ENCODE measurements around the gene TLE1.

The TLE1 gene

DNA sequence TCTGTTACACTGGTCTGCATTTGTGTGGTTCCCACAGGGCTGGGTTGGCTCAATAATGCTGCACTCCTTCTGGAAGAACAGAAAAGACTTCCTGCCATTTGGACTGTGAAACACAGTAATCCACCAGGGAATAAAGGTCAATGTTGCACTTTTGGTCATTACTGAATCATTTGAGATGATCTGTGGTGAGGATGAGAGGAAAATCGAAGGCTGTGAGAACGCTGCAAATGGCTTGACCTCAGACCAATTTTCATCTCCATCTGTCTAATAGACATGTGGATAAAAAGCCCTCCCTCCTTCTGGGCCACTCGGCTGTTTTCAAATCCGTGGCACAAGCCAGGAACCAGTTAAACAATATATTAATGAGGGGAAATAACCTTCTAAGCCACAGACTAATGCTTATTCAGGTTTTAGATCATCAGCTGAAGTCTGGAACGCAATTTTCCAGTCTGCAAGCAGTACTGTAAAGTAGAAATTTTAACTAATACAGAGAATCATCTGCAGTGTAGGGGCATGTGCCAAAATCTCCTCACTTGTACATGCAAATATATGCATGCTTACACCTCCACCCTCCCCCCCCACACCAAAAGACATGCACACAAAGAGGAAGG is 20.2 kb downstream of the TLE1 start:
- Histone ChIP-seq H3K36me3 (ENCODE audit: insufficient read depth, low read length) (no peaks in the 10 kb centered on the region), H3K4me1 (ENCODE audit: control insufficient read depth, insufficient read depth, low read length) (no peaks in the 10 kb centered on the region), H3K4me2 (ENCODE audit: low read length) (no peak overlapping the region), H3K9me3 (replicated peaks; ENCODE audit: low read length) (no peaks in the 10 kb centered on the region), H3K27me3 (ENCODE audit: control insufficient read depth, insufficient read depth, low read length) (no peaks in the 10 kb centered on the region), H3K4me3 (ENCODE audit: low read length) (no peak overlapping the region), H3K9ac (ENCODE audit: low read depth, low read length) (no peak overlapping the region)

DNA sequence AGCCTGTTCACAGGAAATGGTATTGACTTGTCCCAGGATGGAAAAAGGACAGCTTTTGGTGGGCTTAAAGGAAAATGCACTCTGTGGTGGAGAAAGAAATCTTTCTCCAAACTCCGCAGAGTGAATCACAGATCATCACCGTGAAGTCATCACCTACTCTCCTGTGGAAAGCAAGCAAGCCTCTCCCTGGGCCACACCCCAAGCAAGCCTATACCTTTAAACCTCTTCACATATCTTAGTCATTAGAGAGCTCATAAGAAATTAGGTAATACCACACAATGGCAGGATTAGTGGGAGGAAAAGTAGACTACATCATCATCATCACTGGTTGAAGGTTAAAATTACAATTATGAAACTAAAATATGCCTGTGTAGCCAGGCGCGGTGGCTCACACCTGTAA is 23.2 kb downstream of the TLE1 start:
- Histone ChIP-seq H3K4me2 (ENCODE audit: low read length) (no peak overlapping the region), H3K36me3 (ENCODE audit: insufficient read depth, low read length) (no peaks in the 10 kb centered on the region), H3K9ac (ENCODE audit: low read depth, low read length) (no peak overlapping the region), H3K27me3 (ENCODE audit: control insufficient read depth, insufficient read depth, low read length) (no peaks in the 10 kb centered on the region), H3K9me3 (replicated peaks; ENCODE audit: low read length) (no peaks in the 10 kb centered on the region), H3K4me1 (ENCODE audit: control insufficient read depth, insufficient read depth, low read length) (no peaks in the 10 kb centered on the region), H3K4me3 (ENCODE audit: low read length) (no peak overlapping the region)

DNA sequence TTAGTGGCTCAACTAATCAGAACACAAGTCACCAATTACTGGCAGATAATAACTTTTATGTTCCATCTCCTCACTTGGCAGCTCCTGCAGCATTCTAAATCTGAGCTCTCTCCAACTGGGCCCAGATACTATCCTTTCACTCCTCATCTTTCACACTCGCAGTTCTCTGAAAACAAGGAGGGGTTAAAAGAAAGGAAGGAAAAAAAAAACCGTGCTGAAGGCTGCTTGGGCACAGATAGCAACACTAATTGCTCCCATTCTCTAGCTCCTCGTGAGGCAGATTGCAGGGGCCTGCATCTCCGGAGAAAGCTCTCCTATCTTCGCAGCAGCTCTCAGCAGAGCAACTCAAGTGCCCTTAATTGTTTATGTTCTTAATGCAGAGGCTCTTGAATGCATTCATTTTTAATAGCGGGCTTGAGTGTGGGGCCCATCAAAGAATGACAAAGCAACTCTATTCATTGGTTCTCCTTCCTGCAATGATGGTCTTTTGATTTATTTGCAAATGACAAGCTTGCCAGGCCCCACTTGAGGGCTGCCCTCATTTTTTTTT is 23.9 kb downstream of the TLE1 start:
- Histone ChIP-seq H3K9ac (ENCODE audit: low read depth, low read length) (no peak overlapping the region), H3K4me3 (ENCODE audit: low read length) (no peak overlapping the region), H3K4me2 (ENCODE audit: low read length) (no peak overlapping the region), H3K4me1 (ENCODE audit: control insufficient read depth, insufficient read depth, low read length) (no peaks in the 10 kb centered on the region), H3K9me3 (replicated peaks; ENCODE audit: low read length) (no peaks in the 10 kb centered on the region), H3K27me3 (ENCODE audit: control insufficient read depth, insufficient read depth, low read length) (no peaks in the 10 kb centered on the region), H3K36me3 (ENCODE audit: insufficient read depth, low read length) (no peaks in the 10 kb centered on the region)

DNA sequence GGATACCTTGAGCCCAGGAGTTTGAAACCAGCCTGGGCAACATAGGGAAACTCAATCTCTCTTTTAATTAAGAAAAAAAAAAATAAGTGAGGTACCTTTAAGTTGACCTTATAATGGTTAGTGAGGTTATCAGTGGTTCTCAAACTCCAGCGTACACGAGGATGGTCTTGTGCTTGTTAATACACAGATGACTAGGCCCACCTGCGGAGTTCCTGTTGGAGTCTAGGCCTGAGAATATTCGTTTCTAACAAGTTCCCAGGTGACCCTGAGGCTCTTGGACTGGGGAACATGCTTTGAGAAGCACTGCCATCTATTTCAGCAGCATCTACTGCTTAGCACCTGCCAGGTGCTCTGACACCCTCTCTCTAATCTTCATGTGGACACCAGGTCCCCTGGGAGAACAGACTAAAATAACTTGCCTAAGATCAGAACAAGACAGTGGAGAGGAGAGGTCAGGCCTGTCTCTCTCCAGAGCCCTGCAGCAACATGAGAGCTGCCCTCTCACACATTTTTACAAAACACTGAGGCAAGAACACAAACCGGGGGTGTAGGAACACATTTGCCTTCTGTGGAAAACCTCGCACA is 24.6 kb downstream of the TLE1 start:
- H3K9me3 ChIP-seq (replicated peaks; ENCODE audit: low read length): no peaks in the 10 kb centered on the region
- no peaks in the 10 kb centered on the region for H3K27me3 ChIP-seq (ENCODE audit: control insufficient read depth, insufficient read depth, low read length)
- no peak overlapping the region for H3K4me2 ChIP-seq (ENCODE audit: low read length)
- no peak overlapping the region for H3K4me3 ChIP-seq (ENCODE audit: low read length)
- H3K9ac ChIP-seq (ENCODE audit: low read depth, low read length): no peak overlapping the region
- H3K36me3 ChIP-seq (ENCODE audit: insufficient read depth, low read length): no peaks in the 10 kb centered on the region
- H3K4me1 ChIP-seq (ENCODE audit: control insufficient read depth, insufficient read depth, low read length): no peaks in the 10 kb centered on the region

DNA sequence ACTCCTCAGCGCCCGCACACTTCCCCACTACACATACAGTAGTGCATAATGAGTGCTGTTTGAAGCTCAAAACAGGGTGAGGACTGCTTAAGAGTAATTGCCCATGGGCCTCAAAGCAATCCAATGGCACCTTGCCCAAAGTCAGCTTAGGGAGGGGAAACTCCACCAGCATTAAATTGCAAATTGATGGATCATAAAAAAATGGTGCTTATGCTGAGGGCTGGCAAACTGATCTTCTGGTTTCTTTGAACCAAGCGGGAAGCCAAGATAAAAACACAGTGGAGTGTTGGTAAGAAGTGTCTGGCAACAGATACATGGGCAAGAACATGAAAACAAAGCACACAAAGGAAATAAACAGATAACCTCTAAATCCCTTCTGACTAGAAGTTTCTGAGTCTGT is 28.0 kb downstream of the TLE1 start:
- Histone ChIP-seq H3K9me3 (replicated peaks; ENCODE audit: low read length) (no peaks in the 10 kb centered on the region), H3K36me3 (ENCODE audit: insufficient read depth, low read length) (no peaks in the 10 kb centered on the region), H3K4me2 (ENCODE audit: low read length) (no peak overlapping the region), H3K27me3 (ENCODE audit: control insufficient read depth, insufficient read depth, low read length) (no peaks in the 10 kb centered on the region), H3K4me3 (ENCODE audit: low read length) (no peak overlapping the region), H3K4me1 (ENCODE audit: control insufficient read depth, insufficient read depth, low read length) (no peaks in the 10 kb centered on the region), H3K9ac (ENCODE audit: low read depth, low read length) (no peak overlapping the region)

DNA sequence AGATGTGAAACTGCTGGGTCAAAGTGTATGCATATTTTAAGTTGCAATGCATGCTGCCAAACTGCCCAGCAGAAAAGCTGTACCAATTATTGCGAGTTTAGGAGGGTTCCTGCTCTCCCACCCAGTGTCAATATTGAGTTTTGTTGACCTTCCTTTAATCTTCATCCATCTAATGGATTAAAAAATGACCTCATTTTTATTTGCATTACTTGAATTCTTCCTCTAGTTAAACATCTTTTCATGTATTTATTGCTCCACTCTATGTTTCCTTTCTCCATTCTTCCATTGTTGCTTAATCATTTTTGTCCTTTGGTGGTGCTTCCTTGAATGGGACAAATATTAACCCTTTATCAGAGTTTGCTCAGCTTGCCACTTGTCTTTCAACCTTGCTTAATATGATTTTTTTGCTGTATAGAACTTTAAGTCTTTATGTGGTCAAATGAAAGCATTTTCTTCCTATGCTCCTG is 32.4 kb downstream of the TLE1 start:
- Histone ChIP-seq H3K9ac (ENCODE audit: low read depth, low read length) (no peak overlapping the region), H3K4me1 (ENCODE audit: control insufficient read depth, insufficient read depth, low read length) (peaks cover 16% of the 10 kb centered on the region), H3K27me3 (ENCODE audit: control insufficient read depth, insufficient read depth, low read length) (no peaks in the 10 kb centered on the region), H3K4me3 (ENCODE audit: low read length) (no peak overlapping the region), H3K36me3 (ENCODE audit: insufficient read depth, low read length) (no peaks in the 10 kb centered on the region), H3K4me2 (ENCODE audit: low read length) (no peak overlapping the region), H3K9me3 (replicated peaks; ENCODE audit: low read length) (no peaks in the 10 kb centered on the region)

DNA sequence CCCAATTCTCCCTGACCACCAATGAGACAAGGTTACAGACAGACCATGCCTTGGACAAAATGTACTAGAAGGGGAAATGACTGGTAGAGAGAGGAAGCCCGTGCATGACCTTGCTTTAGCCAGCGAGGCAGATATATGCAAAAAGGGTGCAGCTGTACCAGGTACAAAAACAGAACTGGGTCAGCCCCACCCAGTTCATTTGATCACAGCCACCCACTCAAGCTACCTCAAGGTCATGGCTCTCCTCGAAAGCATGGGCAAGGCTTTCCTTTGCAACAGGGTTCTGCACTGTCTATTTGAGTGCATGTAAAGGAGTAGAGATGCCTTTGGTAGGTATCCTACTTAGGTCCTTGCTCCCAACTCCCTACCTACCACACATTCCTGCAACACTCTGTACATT is 33.3 kb downstream of the TLE1 start:
- Histone ChIP-seq H3K36me3 (ENCODE audit: insufficient read depth, low read length) (no peaks in the 10 kb centered on the region), H3K4me3 (ENCODE audit: low read length) (no peak overlapping the region)

DNA sequence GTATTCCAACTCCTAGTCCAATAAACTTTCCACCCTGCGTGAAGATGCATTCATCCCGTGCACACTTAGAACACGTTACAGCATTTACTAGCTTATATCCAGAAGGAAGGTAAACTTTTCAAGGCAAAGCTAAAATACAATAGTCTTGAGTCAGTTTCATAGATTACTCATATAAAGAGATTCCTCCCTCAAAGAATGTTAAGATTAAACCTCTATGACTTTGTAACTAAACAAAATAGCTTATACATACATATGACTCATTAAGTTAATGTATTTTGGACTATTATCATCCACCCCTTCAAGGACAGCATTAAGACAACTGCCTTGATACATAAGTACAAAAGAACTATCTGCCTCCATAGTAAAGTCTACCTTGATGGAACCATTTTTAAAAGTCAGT is 36.1 kb downstream of the TLE1 start:
- Histone ChIP-seq H3K4me1 (ENCODE audit: control insufficient read depth, insufficient read depth, low read length) (peaks cover 16% of the 10 kb centered on the region), H3K4me2 (ENCODE audit: low read length) (no peak overlapping the region), H3K27me3 (ENCODE audit: control insufficient read depth, insufficient read depth, low read length) (no peaks in the 10 kb centered on the region), H3K9me3 (replicated peaks; ENCODE audit: low read length) (no peaks in the 10 kb centered on the region), H3K4me3 (ENCODE audit: low read length) (no peak overlapping the region), H3K36me3 (ENCODE audit: insufficient read depth, low read length) (peaks cover 6% of the 10 kb centered on the region), H3K9ac (ENCODE audit: low read depth, low read length) (no peak overlapping the region)

More for the DNA sequence above, 33.3 kb downstream of the TLE1 start:
- no peak overlapping the region for H3K4me2 ChIP-seq (ENCODE audit: low read length)
- H3K9ac ChIP-seq (ENCODE audit: low read depth, low read length): no peak overlapping the region
- H3K9me3 ChIP-seq (replicated peaks; ENCODE audit: low read length): no peaks in the 10 kb centered on the region
- H3K4me1 ChIP-seq (ENCODE audit: control insufficient read depth, insufficient read depth, low read length): peaks cover 16% of the 10 kb centered on the region
- no peaks in the 10 kb centered on the region for H3K27me3 ChIP-seq (ENCODE audit: control insufficient read depth, insufficient read depth, low read length)

DNA sequence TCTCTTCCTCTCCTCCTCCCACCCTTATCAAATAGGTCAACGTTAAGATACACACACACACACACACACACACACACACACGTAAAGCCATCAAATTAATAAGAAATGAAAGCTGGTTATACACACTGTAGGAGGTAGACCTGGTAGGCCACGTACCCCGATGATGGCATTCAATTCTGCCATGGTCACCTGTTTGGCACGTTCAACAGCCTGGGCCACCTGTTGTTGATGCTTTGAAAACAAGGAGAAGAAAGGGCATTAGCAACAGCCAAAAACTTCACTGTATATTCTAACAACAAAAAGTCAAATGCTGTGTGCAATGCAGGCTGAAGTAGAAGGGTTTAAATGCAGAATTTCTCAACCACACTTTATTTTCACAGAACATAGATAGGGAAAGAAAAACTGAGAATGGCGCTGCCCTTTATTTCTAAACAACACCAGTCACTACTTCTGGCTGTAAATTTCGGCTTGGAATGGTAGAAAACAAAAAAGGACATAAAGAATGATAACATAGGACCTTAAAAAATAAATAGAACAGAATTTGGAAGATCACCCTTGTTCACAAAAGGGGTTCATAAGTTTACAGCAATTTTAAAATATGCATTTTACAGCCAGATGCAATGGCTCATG is 37.2 kb downstream of the TLE1 start:
- Histone ChIP-seq H3K4me2 (ENCODE audit: low read length) (no peak overlapping the region), H3K4me1 (ENCODE audit: control insufficient read depth, insufficient read depth, low read length) (peaks cover 16% of the 10 kb centered on the region), H3K9me3 (replicated peaks; ENCODE audit: low read length) (no peaks in the 10 kb centered on the region), H3K4me3 (ENCODE audit: low read length) (no peak overlapping the region), H3K36me3 (ENCODE audit: insufficient read depth, low read length) (peaks cover 6% of the 10 kb centered on the region), H3K27me3 (ENCODE audit: control insufficient read depth, insufficient read depth, low read length) (no peaks in the 10 kb centered on the region), H3K9ac (ENCODE audit: low read depth, low read length) (no peak overlapping the region)

DNA sequence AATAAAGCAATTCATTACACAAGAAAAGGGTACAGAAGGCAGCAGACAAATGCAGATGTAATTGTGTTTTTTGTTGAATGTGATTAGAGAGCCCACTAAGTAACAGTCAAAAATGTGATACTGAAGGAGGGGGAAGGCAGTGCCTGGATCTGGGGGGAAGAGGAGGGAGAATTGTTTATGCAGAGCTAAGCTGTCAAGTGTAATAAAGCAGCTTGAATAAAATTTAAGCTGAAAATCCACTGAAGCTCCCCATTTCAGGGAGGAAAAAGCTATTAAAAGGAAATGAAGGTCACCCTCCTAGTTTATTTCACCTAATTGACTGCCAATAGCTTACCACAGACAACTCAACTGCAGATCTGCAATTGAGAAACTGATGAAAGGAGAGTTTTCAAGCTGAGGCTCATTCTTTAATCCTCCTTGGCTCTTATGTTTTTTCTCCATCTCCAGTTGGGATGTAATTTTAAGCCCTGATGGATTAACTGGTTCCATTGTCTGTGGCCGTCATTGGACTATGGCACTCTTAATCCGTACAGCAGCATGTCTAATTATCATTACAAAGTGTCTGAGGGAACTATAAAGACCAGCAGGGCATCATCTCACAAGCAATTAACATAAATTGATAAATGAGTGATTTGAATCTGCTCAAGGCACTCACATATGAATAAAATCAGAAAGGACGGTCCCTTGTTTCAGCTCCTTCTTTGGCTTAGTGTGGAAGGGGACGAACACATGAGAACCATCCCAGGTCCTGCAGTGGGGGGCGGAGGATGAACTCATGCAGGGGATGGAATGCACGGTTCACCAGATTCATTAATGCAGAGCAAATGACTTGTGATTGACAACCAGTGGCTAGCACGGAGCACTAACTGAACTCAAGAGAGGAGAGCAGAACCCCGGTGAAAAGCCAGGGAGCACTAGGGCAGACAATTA is 38.5 kb downstream of the TLE1 start:
- H3K4me2 ChIP-seq (ENCODE audit: low read length): no peak overlapping the region
- peaks cover 6% of the 10 kb centered on the region for H3K36me3 ChIP-seq (ENCODE audit: insufficient read depth, low read length)
- H3K9ac ChIP-seq (ENCODE audit: low read depth, low read length): no peak overlapping the region
- no peaks in the 10 kb centered on the region for H3K27me3 ChIP-seq (ENCODE audit: control insufficient read depth, insufficient read depth, low read length)
- peaks cover 12% of the 10 kb centered on the region for H3K4me1 ChIP-seq (ENCODE audit: control insufficient read depth, insufficient read depth, low read length)
- H3K9me3 ChIP-seq (replicated peaks; ENCODE audit: low read length): no peaks in the 10 kb centered on the region
- no peak overlapping the region for H3K4me3 ChIP-seq (ENCODE audit: low read length)
